GM12875 (cell line): ENCODE data around the gene PTPRD.

ENCODE experiments used
- H3K4me3 ChIP-seq: one replicate; pipeline ENCODE4 v1.5.1; 2011; ENCODE audit warnings: low read depth, low read length, control low read depth
- CTCF ChIP-seq: IDR thresholded peaks from 2 replicates; pipeline ENCODE4 v1.5.1; 2011; ENCODE audit warnings: low read depth, mild to moderate bottlenecking, control low read depth, inconsistent platforms, low read length, moderate library complexity, borderline replicate concordance; ENCODE audit not compliant: insufficient read depth

The PTPRD gene

GRCh38 chr9:8437876-8438275, 2174.9 kb downstream of the PTPRD start:
- no peak overlapping the region for H3K4me3 ChIP-seq
- no peak for TF ChIP-seq CTCF

- no peak for TF ChIP-seq CTCF
- no peak overlapping the region for H3K4me3 ChIP-seq
Measured at GRCh38 chr9:8437259-8437658, 2175.5 kb downstream of the PTPRD start.

- TF ChIP-seq CTCF: no peak
- H3K4me3 ChIP-seq: no peak overlapping the region
Measured at GRCh38 chr9:8436786-8437185, 2176.0 kb downstream of the PTPRD start.

- no peak overlapping the region for H3K4me3 ChIP-seq
- no peak for TF ChIP-seq CTCF
Measured at GRCh38 chr9:8434621-8435020, 2178.2 kb downstream of the PTPRD start.

- H3K4me3 ChIP-seq: no peak overlapping the region
- no peak for TF ChIP-seq CTCF
Measured at GRCh38 chr9:8432224-8432623, 2180.6 kb downstream of the PTPRD start.

- TF ChIP-seq CTCF: no peak
- H3K4me3 ChIP-seq: no peak overlapping the region
Measured at GRCh38 chr9:8431505-8431904, 2181.3 kb downstream of the PTPRD start.

- no peak overlapping the region for H3K4me3 ChIP-seq
- no peak for TF ChIP-seq CTCF
Measured at GRCh38 chr9:8430945-8431344, 2181.9 kb downstream of the PTPRD start.
